DMS53 (cell line): ENCODE measurements around the gene RXRB.

Experiments
- DNase-seq: peaks from one replicate; lab custom pipeline; 2025; lab: John Stamatoyannopoulos, UW

Gene RXRB

DNA sequence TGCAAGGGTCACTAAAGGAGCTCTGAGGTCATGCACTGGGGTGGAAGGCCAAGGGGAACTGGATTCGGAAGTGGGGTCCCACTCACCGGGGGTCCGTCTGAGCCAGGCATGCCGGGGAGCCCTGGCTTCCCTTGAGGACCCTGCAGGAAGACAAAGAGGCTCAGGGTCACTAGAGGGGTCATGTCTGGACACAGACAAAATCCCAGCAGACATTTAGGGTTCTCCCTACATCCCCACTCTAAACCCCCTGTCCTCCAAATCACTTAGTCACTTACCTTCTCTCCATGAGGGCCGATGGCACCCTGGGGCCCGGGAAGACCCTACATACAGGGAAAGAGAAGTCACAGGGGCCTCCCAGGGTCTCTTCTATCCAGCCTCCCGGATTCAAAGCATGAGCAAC, 23.6 kb downstream of the RXRB start:
- no peak for DNase-seq

DNA sequence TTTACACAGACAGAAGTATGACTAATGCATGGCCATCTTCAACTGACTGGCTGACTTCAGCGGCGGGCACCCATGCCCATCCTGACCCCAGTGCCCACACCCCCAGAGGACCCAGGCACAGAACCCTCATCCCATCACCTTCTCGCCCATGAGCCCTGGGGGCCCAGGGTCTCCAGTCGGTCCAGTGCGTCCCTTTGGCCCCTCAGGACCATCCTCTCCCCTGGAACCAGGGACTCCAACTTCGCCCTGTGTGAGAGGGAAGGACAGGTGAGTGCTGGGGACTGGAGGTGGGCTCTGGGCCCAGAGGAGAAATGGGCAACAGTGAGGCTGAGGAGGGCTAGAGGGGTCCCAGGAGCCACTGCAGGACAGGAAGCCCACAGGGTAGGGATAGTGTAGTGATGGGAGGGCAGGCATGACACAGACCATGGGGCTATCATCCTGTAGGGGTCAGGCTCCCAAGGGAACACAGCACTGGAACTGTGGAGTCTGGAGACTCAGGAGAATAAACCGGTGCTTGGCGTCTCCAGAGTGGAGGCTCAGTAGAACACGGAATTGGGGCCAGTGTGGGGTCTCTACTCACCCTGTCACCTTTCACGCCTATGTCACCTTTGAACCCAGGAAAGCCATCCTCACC, 24.9 kb downstream of the RXRB start:
- peak; percentile 28 for DNase-seq

DNA sequence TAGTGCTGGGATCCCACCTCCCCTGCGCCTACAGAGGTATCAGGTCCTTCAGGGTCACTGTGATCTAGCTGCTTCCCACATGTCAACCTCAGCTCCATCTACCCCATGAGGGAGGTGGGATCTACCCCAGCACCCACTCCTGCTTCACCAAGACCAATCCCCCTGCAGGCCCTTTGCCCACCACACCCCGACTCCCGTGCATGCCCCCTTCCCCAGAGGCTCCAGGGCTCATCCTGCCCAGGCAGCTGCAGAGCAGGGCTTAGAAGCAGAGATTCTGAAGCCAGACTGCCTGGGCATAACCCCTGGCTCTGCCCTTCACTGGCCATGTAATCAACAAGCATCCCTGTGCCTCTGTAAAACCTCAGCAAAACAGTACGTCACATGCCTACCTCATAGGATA, 25.7 kb downstream of the RXRB start:
- DNase-seq: no peak

DNA sequence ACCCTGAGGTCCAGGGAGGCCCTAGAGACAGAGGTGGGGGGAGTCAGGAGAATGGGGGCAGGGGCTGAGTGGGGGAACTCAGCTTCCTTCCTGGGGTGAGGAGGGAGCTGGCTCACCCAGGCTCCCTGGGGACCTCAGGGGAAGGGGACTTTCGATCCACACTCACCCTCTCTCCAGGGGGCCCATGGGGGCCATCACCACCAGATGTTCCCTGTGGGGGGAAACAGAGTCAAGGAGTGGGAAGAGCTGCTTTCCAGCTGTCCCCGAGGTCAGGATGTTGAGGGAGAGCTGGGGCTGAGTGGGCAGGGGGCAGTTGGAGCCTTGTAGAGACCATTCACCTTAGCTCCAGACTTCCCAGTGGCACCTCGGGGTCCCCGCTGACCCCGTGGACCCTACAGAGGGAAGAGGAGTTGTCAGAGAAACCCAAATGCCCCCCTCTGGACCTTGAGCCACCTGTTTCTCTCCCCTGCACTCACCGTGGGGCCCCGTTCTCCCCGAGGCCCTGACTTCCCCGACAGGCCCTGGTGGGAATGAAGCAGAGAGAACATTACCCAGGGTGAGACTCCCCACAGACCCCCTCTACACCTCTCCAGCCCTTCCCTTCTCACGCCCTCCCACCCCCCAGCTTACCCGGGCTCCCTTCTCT, 26.8 kb downstream of the RXRB start:
- no peak for DNase-seq

DNA sequence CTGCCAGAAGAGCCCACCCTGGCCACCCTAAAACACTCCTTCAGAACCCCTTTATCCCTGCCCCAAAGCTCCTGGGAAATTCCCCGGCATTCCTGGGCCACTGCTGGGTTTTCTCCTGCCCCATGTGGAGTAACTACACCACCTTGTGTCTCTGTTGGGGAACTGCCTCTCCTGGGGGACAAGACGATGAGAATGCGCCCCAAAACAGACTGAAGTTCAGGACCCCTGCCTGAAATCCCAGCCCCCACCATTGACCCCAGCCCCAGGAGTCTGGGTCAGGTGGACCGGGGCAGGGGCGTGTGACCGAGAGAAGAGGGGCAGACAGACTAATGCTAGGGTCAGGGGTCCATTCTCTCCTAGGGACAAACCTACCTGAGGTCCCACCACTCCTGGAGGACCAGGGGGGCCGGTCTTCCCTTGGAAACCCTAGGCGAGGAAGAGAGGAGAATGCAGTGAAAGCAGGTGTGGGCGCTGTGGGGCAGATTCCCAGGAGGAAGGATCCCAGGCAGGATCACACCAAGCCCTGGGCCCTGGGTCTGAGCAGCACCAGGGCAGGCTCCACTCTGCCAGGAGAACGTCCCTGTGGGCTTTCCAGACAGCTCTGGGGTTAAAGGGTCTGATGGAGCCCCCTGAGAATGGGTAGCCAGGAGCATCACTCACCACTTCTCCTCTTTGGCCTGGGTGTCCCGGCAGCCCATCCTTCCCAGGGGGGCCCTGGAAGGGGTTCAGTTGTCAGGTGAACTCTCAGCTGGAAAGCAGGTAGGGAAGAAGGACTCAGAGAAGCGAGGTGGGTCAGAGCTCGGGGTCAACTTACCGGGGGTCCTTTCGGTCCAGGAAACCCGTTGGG, 27.6 kb downstream of the RXRB start:
- peak; percentile 51 for DNase-seq

DNA sequence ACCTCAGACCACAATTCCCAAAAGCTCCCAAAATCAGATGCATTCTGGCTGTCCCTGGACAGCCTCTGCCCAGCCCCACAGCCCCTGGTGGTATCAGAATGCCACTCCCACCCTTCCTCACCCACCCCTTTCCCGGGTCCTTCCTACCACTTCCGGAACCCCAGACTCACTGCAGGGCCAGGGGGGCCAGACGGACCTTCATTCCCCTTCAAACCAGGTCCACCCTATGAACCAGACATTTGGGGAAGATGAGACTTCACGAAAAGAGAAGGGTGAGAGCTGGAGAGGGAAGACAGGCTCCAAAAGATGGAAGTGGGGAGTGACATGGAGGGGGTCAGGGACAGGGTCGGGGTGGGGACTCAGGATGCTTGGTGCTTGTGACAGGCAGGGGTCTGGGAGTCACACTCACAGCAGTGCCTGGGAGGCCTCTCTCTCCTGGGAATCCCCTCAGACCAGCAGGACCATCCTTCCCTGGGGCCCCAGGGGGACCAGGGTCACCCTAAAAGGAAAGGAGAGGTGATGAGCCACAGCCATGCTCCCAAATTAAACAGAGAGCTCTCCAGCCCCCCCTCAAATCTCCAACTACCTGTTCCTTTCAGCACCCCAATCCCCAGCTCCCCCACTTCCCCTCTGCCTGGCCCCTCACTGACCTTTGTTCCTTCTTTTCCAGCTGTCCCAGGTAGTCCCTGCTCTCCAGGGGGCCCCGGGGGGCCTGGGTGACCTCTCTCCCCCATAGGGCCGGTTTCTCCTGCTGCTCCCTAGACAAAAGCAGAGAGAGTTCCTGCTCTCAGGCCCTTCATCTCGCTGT, 28.4 kb downstream of the RXRB start:
- DNase-seq: no peak

DNA sequence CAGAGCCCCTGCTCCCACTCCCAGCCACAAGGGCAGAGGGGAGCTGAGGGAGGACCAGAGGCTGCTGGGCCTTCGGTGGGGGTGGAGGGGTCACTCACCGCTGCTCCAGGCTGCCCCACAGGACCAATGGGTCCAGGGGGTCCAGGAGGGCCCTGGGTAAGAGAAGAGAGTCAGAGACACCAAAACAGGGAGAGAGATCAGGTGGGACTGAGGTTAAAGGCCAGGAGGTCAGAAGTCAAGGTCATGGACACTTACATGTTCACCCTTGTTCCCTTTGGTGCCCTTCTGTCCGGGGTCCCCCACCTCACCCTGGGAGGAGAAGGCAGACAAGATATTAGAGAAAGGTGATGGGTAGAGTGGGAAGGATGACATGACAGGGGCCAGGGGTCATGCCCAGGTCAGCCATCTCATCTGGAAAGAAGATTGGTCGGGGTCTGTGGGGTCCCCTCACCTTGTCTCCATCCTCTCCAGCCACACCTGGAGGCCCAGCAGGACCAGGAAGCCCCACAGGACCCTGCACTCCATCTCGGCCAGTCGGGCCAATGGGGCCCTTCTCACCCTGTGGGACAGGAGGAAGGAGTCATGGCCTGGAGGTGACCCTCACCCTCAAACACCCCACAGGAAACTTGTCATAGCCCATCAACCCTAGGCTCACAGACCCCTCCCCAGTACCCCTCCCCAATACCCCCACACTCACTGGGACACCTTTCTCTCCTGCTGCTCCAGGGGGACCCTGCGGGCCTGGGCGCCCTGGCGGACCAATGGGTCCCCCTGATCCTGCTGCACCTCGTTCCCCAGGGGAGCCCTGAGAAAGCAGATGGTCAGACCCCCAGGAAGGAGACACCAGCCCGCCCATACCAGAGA, 29.2 kb downstream of the RXRB start:
- no peak for DNase-seq

DNA sequence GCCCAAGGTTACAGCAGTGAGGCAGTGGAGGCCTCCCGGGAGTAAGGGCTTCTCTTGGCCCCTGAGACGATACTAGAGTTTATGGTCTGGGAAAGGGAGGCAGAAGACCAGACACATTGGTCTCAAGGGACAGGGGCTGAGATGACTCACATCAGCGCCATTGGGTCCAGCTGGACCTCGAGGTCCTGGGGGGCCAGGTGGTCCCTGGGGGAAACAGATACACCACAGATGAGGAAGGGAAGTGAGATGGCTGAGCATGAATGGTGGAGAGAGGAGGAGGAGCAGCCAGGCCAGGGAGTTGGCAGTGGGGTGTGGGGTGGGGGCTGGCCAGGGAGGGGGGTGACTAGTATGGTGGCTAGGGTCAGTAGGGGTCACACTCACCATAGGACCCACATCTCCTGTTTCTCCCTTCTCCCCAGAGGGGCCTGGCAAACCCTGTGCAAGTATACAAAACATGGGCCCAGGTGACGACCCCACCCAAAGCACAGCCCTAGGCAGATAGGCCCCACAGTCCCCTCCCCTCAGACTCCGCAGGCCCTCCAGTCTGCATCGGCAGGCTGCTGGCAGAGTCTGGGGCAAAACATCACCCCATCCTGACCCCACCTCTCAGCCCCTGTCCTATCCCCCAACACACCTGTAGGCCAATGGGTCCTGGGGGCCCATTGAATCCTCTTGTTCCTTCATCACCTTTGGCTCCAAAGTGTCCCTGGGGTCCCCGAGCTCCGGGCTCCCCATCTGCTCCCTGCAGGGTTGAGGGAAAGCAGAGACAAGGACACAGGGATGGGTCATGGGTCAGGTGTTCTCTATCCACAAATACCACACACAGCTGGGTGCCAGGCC, 30.1 kb downstream of the RXRB start:
- DNase-seq: peak; percentile 24

DNA sequence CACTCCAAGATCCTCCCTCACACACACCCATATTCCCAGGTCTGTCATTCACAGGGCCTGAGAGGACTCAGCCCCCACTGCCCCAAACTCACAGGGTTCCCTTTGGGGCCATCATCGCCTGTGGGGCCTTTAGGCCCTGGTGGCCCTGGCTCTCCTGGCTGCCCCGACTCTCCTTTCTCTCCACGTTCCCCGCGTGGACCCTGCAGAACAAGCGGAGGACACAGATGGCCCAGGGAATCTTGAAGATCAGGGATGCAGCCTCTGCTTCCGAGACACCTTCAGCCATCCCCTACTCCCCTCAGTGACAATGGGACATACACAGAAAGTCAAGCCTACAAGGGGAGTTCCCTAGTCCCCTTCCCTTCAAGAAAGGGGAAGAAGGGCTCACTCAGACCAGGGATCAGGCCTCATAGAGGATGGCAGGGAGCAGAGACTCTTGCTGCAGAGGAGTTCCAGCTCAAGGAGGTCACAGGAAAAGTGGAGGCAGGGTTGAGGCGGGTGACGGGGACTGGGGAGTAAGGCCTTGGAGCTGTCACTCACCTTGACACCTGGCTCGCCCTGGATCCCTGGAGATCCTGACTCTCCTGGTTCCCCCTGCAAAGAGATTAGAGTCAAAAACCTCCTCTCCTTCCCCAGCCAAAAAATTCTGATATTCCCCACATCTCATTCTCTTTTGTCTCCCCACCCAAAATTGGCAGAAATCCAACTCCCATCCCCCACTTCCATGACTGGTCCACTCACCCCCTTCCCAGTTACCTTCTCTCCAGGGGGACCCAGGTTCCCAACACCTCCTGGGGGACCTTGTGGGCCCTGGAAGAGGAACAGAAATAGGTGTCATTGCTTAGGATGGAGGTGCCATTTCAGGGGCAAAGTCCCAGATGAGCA, 30.9 kb downstream of the RXRB start:
- DNase-seq: no peak

DNA sequence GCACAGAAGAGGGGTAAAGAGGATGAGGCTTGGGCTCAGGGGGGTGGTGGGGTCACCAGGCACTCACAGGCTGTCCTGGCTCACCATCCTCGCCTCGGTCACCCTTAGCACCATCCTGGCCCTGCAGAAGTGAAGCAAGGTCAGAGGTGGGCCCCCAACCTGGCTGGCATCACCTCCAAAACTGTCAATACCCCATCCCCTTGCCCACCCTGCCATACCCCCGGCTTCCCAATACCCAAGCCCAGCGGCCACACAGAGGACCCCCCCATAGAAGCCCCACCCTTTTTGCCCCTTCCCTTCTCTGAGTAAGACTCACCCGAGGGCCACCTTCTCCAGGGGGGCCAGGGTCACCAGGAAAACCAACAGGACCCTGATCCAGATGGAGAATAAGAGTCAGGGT, 31.8 kb downstream of the RXRB start:
- DNase-seq: no peak

DNA sequence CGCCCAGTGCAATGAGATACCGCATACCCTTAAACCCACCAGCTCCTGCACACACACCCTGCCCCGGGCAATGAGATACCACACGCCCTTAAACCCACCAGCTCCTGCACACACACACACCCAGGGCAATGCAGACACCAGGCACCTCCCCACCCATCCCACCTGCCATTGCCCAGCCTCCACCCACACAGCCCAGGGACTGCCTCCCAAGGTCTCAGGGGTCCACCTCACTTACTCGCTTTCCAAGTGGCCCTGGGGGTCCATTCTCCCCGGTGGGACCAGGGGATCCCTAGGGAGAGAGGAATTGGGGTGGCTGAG, 32.2 kb downstream of the RXRB start:
- DNase-seq: no peak

DNA sequence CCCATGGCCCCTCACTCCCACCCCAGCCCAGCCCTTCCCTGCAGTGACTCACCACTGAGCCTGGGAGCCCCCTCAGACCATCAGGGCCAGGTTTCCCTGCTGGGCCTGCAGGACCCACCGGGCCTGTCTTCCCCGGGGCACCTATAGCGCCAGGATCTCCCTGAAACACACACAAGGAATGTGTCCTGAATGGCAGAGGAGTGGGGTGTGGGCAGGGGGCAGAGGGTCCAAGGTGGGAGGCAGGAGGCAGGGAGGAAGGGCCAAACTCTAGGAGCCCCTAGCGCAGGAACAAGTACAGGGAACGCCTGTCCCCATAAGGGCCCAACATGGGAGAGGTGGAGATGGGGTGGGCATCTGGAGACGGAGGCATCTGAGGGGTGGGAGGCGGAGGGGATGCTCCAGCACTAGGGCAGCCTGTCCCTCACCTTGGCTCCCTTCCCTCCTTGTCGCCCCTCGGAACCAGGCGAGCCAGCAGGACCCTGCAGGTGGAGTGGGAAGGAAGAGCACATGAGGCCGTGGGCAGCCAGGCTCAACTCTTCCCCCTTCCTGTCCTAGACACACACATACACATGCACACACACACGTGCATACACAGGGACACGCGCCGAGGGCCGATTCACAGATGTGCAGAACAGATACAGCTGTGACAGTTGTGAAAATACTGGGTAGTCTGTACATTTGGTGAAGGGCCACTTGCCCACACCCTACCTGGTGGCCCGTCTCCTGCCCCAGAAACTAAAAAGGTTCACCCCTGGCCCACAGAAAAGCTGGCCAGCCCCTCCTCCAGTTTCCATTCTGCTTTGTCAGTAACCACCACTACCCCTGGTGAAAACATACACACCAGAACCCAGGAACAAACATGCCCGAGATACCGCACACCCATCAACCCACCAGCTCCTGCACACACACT, 32.8 kb downstream of the RXRB start:
- peak; percentile 10 for DNase-seq

DNA sequence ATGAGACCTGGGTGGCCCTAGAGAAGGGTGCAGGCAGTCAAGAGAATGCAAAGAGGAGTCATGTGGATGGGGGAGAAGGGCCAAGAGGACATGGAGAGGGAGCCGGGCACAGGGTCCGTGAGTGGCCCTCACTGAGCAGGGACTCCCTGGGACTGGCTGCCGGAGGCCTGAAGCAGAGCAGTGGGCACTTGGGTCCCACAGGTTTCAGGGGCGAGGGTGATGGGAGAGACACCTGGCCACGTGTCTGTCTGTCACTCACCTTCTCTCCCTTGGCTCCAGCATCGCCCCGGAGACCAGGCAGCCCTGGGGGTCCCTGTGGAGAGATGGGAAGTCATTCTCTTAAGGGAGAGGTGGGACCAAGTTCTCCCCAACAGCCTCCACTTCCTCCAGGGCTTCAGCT, 33.7 kb downstream of the RXRB start:
- no peak for DNase-seq

DNA sequence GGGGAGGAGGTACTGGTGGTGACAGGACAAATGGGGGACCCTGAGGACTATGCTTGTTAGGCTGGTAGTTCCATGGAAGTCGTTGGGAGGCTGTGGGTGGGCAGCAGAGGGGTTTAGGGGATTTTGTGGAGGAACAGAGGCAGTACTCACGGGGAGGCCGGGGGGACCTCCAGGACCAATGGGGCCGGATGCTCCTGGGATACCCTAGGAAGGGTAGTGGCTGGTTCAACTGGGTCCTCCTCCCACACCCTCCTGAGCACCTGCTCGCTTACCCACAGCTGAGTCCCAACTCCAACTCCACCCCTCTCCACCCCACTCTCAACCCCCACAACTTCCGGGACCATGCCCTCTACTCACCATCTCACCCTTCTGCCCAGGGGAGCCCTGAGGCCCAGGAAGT, 34.1 kb downstream of the RXRB start:
- no peak for DNase-seq

DNA sequence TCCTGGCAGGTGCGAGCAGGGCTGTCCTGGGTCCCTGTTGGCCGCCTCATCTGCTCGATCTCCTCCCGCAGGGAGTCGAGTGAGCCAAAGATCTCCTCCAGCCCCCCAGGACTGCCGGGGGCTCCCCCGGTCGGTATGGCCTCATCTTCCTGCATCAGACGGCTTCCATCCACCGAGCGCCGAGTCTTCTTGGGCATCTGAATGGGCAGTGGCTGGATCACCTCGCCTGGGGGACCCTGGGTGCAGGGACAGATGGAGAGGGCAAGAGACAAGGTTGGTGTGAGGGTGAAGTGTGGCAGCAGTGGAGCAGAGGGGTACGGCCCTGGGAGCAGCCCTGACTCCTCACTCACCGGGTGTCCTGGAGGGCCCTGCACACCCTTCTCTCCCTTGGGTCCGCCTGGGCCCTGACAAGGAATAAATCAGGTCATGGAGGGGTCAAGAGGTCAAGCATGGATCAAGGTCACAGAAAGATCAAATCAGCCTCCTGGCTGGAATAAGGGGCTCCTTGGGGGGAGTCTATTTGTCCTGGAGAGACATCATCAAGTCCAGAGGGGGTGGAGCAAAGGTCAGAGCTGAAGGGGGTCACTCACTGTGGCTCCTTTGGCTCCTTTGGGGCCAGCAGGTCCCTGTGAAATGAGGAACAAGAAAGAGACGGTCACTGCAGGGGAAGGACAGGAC, 34.7 kb downstream of the RXRB start:
- no peak for DNase-seq

DNA sequence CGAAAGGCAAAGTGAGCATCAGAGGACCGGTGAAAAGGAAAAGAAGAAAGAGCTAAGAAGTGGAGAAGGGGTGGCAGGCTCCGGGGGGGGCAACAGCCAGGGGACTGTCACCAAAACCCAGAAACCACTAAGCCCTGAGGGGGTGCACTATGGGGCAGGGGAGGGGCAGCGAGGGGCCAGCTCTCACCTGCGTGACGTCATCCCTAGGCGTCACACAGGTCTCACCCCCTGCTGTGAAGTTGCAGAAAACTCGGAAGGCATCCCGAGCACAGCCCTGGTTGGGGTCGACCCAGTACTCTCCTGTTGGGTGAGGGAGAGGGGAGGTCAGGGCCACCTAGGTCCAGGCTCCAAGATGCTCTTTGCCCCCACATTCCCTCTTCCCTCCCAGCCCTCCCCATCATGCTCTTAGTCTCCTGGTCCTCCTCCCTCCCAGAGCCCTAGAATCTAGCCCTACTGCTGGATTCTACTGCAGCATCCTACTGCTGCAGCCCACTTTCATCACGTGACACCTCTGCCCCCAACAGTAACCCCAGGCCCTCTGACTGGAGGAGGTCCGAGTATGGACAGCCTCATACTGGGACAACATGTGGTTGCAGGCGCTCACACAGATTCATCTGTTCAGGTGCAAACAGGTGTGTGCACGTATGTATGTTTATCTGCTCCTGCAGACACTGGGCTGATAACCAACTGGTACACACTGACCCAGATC, 35.6 kb downstream of the RXRB start:
- DNase-seq: peak; percentile 17

DNA sequence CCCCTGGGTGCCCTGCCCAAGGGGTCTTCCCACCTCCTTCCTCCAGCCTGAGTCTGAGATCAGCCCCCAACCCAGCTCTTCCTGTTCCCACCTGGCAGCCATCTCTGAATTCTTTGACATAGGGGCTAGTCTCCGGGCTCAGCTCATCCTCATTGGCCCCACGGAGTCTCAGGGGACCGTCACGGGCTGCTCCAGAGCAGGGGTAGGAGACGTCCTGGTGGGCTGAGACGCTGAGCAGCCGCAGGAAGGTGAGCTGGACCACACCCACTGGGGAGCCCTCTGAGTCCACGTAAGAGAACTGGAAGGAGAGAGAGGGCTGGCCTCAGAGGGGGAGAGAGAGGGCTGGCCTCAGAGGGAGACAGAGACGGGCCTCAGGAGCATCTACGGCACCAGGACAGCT, 36.3 kb downstream of the RXRB start:
- no peak for DNase-seq
